T-helper 9 cell (primary cell): ENCODE measurements around the gene AOC2.
"Not testable (repeated sequence)": the region's sequence is repeated elsewhere in the genome, so short reads cannot be mapped to it uniquely, and the experiment has no call there.

ENCODE experiments used
- DNase-seq: peaks from one replicate; pipeline ENCODE4 v3.0.0-alpha.2; 2020

Gene AOC2

DNA sequence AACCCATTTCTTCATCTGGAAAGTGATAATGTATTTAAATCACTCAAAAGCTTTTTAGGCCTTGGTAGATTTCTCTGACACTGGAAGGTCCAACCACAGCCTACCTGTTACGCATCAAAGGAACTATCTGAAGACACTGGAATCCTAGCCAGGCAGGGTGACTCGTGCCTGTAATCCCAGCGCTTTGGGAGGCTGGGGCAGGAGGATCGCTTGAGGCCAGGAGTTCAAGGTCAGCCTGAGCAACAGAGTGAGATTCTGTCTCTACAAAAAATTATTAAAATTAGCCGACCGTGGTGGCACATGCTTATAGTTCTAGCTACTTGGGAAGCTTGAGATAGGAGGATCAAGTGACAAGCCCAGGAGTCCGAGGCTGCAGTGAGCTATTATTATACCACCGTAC lies 37.8 kb downstream of the AOC2 start:
- DNase-seq, result no peak

DNA sequence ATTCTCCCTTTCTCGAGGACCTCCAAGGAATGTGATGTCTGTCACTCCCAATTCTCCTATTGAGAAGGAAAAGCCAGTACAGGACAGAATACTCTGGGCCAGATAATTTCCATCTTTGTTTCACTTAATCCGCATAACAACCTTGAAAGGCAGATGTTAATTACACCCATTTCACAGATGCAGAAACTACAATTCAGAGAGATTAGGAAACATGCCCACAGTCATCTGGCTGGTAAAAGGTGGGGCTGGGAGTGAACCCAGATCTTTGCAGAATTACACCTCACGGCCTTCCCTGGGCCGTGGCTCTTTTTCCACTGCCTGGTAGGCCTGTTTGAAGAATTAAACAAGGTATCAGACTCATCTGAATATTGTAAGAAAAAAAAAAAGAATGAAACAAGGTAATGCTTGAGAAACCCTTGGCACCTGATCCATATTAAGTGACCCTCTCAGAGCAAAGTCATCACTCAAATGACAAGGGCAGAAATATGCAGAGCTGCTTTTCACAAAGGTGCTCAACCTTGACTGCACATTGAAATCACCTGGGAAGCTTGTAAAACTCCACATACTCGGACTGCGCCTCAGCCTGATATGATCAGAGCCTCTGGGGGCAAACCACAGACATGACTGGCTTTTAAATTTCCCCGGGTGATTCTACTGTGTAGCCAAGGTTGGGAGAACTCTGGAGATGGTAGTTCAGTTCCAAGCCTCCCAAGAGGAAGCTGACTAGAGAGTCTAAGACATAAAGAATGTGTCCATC lies 39.6 kb downstream of the AOC2 start:
- no peak for DNase-seq

DNA sequence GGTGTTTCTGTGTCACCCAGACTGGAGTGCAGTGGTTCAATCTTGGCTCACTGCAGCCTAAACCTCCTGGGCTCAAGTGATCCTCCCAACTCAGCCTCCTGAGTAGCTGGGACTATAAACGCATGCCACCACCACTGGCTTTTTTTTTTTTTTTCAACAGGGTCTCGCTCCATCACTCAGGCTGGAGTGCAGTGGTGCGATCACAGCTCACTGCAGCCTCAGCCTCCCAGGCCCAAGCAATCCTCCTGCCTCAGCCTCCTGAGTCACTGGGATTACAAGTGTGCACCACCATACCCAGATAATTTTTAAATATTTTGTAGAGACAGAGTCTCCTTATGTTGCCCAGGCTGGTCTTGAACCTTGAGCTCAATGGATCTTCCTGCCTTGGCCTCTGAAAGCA lies 41.4 kb downstream of the AOC2 start:
- not testable (repeated sequence) for DNase-seq

DNA sequence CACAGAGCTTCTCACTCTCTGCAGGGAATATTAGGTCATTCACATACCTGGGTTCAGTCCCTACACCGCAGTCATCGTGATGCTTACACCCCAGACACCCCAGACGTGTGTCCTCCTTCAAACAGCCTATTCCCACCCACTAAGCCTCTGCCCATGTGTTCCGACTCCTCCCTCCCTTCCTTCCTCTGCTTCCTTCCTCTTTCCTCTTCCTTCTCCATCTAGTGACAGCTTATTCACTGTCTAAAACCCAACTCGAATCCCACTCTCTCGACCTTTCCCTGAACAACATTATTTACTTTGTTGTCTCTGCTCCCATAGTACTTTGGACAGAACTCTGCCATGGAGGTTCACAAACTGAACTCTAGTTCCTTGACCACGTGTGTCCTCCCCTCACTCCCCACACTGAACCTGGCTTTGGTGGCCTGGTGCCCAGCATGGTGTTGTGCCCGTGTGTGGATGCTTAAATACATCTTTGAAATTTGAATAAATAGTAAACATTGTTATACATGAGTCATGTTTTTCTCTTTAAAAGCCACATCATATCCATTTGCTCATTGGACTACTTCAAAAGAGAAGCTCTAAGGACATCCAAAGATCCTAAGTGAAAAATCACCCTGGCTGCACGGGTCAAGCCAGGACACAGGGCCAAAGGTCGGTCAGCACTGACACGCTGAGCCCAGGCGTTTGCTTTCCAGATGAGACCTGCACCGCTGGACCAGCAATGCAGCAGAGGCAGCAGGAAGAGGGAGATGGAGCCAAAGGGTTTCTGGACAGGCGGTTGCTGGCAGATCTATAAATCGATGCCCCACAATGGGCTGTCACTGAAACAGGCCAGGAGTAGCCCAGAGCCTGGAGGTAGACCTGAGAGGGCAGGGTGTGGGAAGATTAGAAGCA lies 42.1 kb downstream of the AOC2 start:
- no peak for DNase-seq

DNA sequence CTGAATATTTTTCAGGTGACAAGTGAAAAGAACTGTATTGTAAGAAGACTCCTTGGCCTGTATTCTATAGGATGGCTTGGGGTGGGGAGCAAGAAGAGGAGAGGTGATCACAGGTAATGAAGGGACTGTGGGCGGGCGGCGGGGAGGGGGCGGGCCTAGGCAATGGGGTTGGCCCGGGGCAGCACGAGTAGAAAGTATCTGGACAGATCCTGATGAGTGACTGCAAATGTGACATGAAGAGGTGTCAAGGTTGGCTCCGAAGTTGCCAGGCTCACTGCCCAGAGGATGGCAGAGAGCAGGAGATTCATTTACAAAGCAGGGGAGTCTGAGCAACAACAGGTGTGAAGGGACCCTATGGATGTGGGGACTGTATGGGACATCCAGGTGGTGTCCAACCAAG lies 45.4 kb downstream of the AOC2 start:
- no peak for DNase-seq

DNA sequence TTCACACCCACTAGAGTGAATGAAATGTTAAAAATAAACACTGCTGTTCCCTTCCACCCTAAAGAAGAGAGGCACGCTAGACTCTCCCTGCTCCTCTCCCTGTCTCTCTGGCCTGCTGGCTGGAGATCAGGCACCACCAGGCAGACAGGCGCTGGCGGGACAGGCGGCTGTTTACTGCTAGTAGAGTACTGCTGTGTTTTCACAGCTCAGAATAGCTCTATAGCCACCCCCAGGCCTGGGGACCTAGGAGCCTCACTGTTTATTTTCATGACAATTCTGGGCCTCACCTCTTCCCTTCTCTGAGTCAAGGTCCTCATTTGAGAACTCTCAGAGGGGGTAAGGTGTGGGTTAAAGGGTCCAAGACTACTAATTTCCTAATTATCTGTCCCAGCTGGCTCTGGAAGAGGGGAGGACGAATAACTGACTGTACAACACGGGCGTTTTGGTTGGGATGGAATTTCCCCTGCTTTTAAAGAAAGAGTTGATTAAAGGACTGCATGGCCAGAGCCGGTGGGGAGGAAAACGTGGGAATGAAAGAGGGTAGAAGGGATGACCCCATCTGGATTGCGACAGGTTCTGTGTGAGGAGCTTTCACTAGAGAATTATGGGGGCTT lies 47.3 kb downstream of the AOC2 start:
- no peak for DNase-seq

DNA sequence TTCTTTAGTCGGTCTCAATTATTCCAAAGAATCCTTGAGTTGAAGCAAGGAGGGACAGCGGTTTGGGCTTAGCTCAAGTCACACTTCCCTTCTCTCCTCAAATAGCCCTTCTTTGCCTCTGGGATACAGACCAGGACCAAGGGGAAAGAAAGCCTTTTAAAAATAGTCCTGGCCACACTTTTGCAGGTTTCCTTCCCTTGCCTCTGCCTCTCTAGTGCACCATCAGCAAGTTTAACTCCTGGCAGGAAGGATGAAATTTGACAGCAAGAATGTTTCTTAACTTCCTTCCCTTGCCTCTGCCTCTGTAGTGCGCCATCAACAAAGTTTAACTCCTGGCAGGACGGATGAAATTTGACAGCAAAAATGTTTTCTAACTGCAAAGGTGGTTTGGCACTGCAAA lies 49.0 kb downstream of the AOC2 start:
- no peak for DNase-seq

DNA sequence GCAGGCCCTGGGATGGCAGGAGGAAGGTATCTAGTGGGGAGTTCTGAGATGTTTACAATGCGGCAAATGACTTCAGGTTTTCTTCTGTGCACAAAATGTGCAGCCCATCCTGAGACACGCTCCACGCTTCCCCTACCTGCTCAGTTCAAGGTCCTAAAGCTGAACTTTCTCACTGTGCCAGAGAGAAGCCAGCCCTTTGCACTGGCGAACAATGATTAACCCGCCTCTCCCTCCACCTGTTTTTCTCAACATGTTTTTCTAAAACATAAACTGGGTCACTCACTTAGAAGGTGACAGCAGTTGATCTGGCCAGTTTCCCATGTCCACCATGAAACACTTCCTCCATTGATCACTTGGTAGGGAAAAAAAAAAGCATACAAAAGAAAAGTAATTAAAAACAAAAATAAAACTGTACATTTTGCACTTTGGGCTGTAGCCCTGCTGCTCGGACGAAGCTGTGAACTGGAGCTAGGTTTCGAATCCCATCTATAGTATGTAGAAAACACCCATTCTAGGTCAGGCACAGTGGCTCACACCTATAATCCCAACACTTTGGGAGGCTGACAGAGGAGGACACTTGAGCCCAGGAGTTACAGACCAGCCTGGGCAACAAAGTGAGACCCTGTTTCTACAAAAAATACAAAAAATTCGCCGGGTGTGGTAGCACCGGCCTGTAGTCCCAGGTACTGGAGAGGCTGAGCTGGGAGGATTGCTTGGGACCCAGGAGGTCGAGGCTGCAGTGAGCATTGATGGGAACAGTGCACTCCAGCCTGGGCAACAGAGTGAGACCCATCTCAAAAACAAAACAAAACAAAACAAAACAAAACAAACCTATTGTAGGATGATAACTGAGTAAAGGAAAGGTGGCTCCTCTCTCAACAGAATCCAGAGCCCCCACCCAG lies 50.2 kb downstream of the AOC2 start:
- DNase-seq, result no peak

DNA sequence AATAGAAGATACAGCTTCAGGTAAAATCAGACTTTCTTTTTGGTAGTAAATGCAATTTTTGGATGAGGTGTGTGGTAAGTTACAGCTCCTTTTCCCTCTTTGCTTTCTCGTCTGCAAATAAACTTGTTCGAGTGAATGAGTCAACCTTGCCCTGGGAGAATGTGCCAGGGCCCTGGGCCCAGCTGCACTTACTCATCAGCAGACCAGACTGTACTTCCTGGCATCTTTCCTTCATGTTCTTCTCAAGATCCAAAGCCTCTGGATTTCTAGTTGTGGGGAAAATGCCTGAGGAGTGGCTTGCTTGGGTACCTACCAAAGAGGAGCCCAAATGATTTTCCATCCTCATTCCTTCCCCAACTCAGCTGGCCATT lies 50.8 kb downstream of the AOC2 start:
- no peak for DNase-seq

DNA sequence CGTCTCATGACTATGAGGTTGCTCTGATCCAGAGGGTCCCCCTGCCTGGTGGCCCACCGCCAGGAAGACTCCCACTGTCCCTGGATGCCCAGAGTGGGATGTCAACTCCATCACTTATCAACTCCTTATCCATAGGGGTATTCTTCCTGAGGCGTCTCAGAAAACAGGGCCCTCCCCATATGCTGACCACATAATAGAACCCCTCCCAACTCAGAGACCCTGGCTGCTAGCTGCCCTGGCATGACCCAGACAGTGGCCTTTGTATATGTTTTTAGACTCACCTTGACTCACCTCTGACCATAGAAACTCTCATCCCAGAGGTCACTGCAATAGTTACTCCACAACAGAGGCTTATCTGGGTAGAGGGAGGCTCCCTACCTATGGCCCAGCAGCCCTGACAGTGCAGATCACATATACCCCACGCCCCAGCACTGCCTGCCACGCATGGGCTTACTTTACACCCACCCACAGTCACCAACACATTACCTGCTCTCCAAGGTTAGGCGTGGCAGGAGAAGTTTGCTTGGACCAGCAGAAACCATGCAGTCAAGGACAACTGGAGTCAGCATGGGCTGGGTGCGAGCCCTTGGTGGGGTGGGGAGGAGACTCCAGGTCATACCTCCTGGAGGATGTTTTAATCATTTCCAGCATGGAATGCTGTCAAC lies 53.9 kb downstream of the AOC2 start:
- no peak for DNase-seq

DNA sequence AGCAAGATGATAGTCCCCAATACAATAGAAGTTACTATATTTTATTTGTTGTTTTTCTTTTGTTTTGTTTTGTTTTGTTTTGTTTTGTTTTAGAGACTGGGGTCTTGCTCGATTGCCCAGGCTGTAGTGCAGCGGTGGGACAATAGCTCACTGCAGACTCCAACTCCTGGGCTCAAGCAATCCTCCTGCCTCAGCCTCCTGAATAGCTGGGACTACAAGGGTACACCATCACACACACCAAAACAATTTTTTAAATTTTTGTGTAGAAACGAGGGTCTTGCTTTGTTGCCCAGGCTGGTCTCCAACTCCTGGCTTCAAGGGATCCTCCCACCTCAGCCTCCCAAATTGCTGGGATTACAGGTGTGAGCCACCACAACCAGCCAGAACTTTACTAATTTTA lies 55.6 kb downstream of the AOC2 start:
- not testable (repeated sequence) for DNase-seq
